Stomach (tissue), 9 donors: ENCODE data around the gene FSTL5. TPM values are rescaled to one million over a fixed set of nuclear protein-coding genes. Genes with fewer than 3 reads are reported as not detected.

ENCODE experiments used
- DNase-seq, 2 donors: peaks; one replicate each; pipeline versions ENCODE4 v3.0.0 to v3.0.0-alpha.2; 2013 to 2019
- H3K27ac ChIP-seq, 5 donors: fragments of 200-600 bp in 4 of 5; sonication (generic) in 4 of 5; one replicate each; pipeline ENCODE4 v1.5.1; 2013 to 2019; ENCODE audit warnings: mild to moderate bottlenecking in 1 of 5, moderate library complexity in 1 of 5
- H3K27me3 ChIP-seq, 3 donors: fragments of 200-600 bp; sonication (generic); one replicate each; pipeline ENCODE4 v1.5.1; 2017 to 2019; ENCODE audit warnings: mixed run types in 1 of 3
- H3K36me3 ChIP-seq, 4 donors: fragments of 200-600 bp; sonication (generic); 1 replicate in 3 of 4; 2 replicates in 1 of 4; pipeline ENCODE4 v1.5.1; 2016 to 2019
- H3K4me1 ChIP-seq, 4 donors: fragments of 200-600 bp; sonication (generic); one replicate each; pipeline ENCODE4 v1.5.1; 2016 to 2019
- H3K4me3 ChIP-seq, 4 donors: fragments of 200-600 bp; sonication (generic) in 3 of 4; one replicate each; pipeline ENCODE4 v1.5.1; 2016 to 2019; ENCODE audit warnings: mild to moderate bottlenecking in 1 of 4
- H3K9me3 ChIP-seq, 4 donors: fragments of 200-600 bp; sonication (generic); one replicate each; pipeline ENCODE4 v1.5.1; 2016 to 2019
- CTCF ChIP-seq, 7 experiments: fragments of 450-650 bp in 4 of 7; fragments of 200-600 bp in 3 of 7; sonication (generic) in 3 of 7; IDR thresholded peaks; one replicate each; pipeline ENCODE4 v1.5.1; 2016 to 2019; ENCODE audit warnings: antibody characterized with exemption in 7 of 7, control low read depth in 2 of 7, mild to moderate bottlenecking in 1 of 7
- EP300 ChIP-seq: sonication (generic); formaldehyde crosslinking; IDR thresholded peaks from one replicate; pipeline ENCODE4 v1.6.1; 2017; ENCODE audit warnings: antibody characterized with exemption
- POLR2A ChIP-seq, 4 donors: fragments of 450-650 bp; IDR thresholded peaks; one replicate each; pipeline ENCODE4 v1.6.1; 2016; ENCODE audit warnings: antibody characterized with exemption in 4 of 4, control low read depth in 2 of 4, mild to moderate bottlenecking in 1 of 4, moderate library complexity in 1 of 4
- POLR2AphosphoS5 ChIP-seq, 3 donors: sonication (generic); formaldehyde crosslinking; IDR thresholded peaks; one replicate each; pipeline ENCODE4 v1.6.1; 2016; ENCODE audit warnings: antibody characterized with exemption in 3 of 3
- WGBS, 5 donors: extraction: QIAGEN DNeasy Blood & Tissue Kit in 3 of 5; methylation state at CpG; one replicate each; pipeline versions ENCODE4 v1.1.5 to v1.1.7; 2013 to 2018; 5-methylcytosine and 5-hydroxymethylcytosine counted together
- intact Hi-C: fragments of 100-400 bp; cut with DNase I; formaldehyde crosslinking; loops from one replicate; pipeline ENCODE4 v1.15.1; 2023; ENCODE audit warnings: low total_unique reads
- polyA plus RNA-seq, 3 donors: library from polyadenylated mRNA; stranded (reverse); fragments of 200-250 nt; gene quantifications; one replicate each; pipeline ENCODE4 v1.2.3, GENCODE V29; 2013
- total RNA-seq, 5 donors: library from RNA; depleted of rRNA; stranded (reverse); fragments of >200 nt; gene quantifications; one replicate each; pipeline versions ENCODE4 v1.1.0 to v1.2.3, GENCODE V29; 2014 to 2016
- donor health status: healthy with polysubstance abuse.
- donor health status: Bipolar disorder and iron deficiency.
- donor health status: healthy.

Gene FSTL5
- total and polyA plus RNA-seq, 8 donors = 4.6 TPM; not detected in 7

GRCh38 chr4:161428180-161428965 lies 735.4 kb downstream of the FSTL5 start:
- intact Hi-C loops = no loop called here
- DNase-seq = no peak

GRCh38 chr4:161419822-161420221 lies 744.0 kb downstream of the FSTL5 start:
- Histone ChIP-seq H3K27ac (no peak overlapping the region), H3K9me3 (no peaks in the 10 kb centered on the region), H3K4me3 (no peak overlapping the region), H3K36me3 (no peaks in the 10 kb centered on the region), H3K4me1 (no peaks in the 10 kb centered on the region), H3K27me3 (no peaks in the 10 kb centered on the region)
- intact Hi-C loops = no loop called here
- TF ChIP-seq EP300 = no peak
- TF ChIP-seq CTCF (IDR thresholded peaks at IDR 0.05) = no peak
- TF ChIP-seq POLR2A (IDR thresholded peaks at IDR 0.05) = no peak
- no peak for TF ChIP-seq POLR2AphosphoS5 (IDR thresholded peaks at IDR 0.05)
- peak in 1 of 2 donors; percentile 25 for DNase-seq
- 29 to 39% (median 35%) methylated on average over 1 of the region's 1 CpG for WGBS, 5 donors

More at GRCh38 chr4:161428180-161428965, 735.4 kb downstream of the FSTL5 start:
- Histone ChIP-seq H3K27me3 (no peaks in the 10 kb centered on the region), H3K4me1 (no peaks in the 10 kb centered on the region), H3K27ac (no peak overlapping the region), H3K9me3 (peaks cover 0 to 23% (median 4%) of the 10 kb centered on the region in 4 donors), H3K36me3 (no peaks in the 10 kb centered on the region), H3K4me3 (no peak overlapping the region)
- TF ChIP-seq POLR2A (IDR thresholded peaks at IDR 0.05) = no peak
- no peak for TF ChIP-seq POLR2AphosphoS5 (IDR thresholded peaks at IDR 0.05)
- no peak for TF ChIP-seq CTCF (IDR thresholded peaks at IDR 0.05)
- no peak for TF ChIP-seq EP300
- WGBS, 5 donors = 78 to 89% (median 86%) methylated on average over 11 to 13 of the region's 13 CpGs

- TF ChIP-seq EP300 (no peak), POLR2AphosphoS5 (IDR thresholded peaks at IDR 0.05) (no peak), CTCF (IDR thresholded peaks at IDR 0.05) (no peak), POLR2A (IDR thresholded peaks at IDR 0.05) (no peak)
- DNase-seq = no peak
- Histone ChIP-seq H3K9me3 (peaks cover 0 to 15% (median 6%) of the 10 kb centered on the region in 4 donors), H3K27me3 (no peaks in the 10 kb centered on the region), H3K36me3 (no peaks in the 10 kb centered on the region), H3K4me3 (no peak overlapping the region), H3K4me1 (no peaks in the 10 kb centered on the region), H3K27ac (no peak overlapping the region)
- 33 to 62% (median 50%) methylated on average over 1 of the region's 1 CpG for WGBS, 5 donors
- intact Hi-C loops = no loop called here
Measured at GRCh38 chr4:161411901-161412300, 751.9 kb downstream of the FSTL5 start.

- intact Hi-C loops = no loop called here
- Histone ChIP-seq H3K4me1 (no peaks in the 10 kb centered on the region), H3K9me3 (peaks cover 0 to 21% (median 8%) of the 10 kb centered on the region in 4 donors), H3K4me3 (no peak overlapping the region), H3K27me3 (no peaks in the 10 kb centered on the region), H3K27ac (no peak overlapping the region), H3K36me3 (no peaks in the 10 kb centered on the region)
- DNase-seq = no peak
- WGBS, 5 donors = 70 to 84% (median 75%) methylated on average over 9 of the region's 9 CpGs
- no peak for TF ChIP-seq EP300
- no peak for TF ChIP-seq POLR2A (IDR thresholded peaks at IDR 0.05)
- no peak for TF ChIP-seq POLR2AphosphoS5 (IDR thresholded peaks at IDR 0.05)
- no peak for TF ChIP-seq CTCF (IDR thresholded peaks at IDR 0.05)
Measured at GRCh38 chr4:161404346-161405110, 759.3 kb downstream of the FSTL5 start.
